Hypothalamus (tissue), 51 donors: Measurements from ENCODE around the gene CCDC181.

Source experiments
- DNase-seq, 51 donors: peaks; one replicate each; lab custom pipeline; 2025; lab: John Stamatoyannopoulos, UW

Gene CCDC181

GRCh38 chr1:169427081-169427641 is at the start of gene CCDC181:
TSS of gene CCDC181 (minus strand) at chr1:169427474. CDS start at chr1:169424927, 2,547 bp downstream.
- peak; percentile 8 to 89 (median 71) for DNase-seq

- no peak for DNase-seq
Observed at GRCh38 chr1:169475806-169476387, 48.6 kb upstream of the CCDC181 start.

- DNase-seq = no peak
Observed at GRCh38 chr1:169474302-169474995, 47.2 kb upstream of the CCDC181 start.

- no peak for DNase-seq
Observed at GRCh38 chr1:169473347-169473746, 46.1 kb upstream of the CCDC181 start.

GRCh38 chr1:169472738-169473137 is 45.5 kb upstream of the CCDC181 start:
- DNase-seq = no peak

GRCh38 chr1:169468982-169469381 is 41.7 kb upstream of the CCDC181 start:
- no peak for DNase-seq

- DNase-seq = peak in 1 of 51 donors; percentile 20
Observed at GRCh38 chr1:169466259-169467230, 39.3 kb upstream of the CCDC181 start.

GRCh38 chr1:169465281-169465680 is 38.0 kb upstream of the CCDC181 start:
- DNase-seq = no peak

- DNase-seq = no peak
Observed at GRCh38 chr1:169462385-169462784, 35.1 kb upstream of the CCDC181 start.

GRCh38 chr1:169461390-169462000 is 34.2 kb upstream of the CCDC181 start:
- DNase-seq = no peak

- DNase-seq = peak in 1 of 51 donors; percentile 9
Observed at GRCh38 chr1:169460191-169460833, 33.0 kb upstream of the CCDC181 start.

GRCh38 chr1:169457443-169457842 is 30.2 kb upstream of the CCDC181 start:
- no peak for DNase-seq

GRCh38 chr1:169456029-169456428 is 28.8 kb upstream of the CCDC181 start:
- DNase-seq = no peak

- no peak for DNase-seq
Observed at GRCh38 chr1:169452921-169453320, 25.6 kb upstream of the CCDC181 start.

- DNase-seq = no peak
Observed at GRCh38 chr1:169451218-169451824, 24.0 kb upstream of the CCDC181 start.

GRCh38 chr1:169443923-169444322 is 16.6 kb upstream of the CCDC181 start:
- DNase-seq = no peak

GRCh38 chr1:169426174-169426705 is 1.0 kb downstream of the CCDC181 start:
- peak in 2 of 51 donors; percentile 0 to 27 for DNase-seq

- DNase-seq = no peak
Observed at GRCh38 chr1:169421309-169421708, 6.0 kb downstream of the CCDC181 start.

- no peak for DNase-seq
Observed at GRCh38 chr1:169414952-169415351, 12.3 kb downstream of the CCDC181 start.
